GM10266 (cell line): Measurements from ENCODE around the gene PM20D1.

Source experiments
- DNase-seq: peaks from one replicate; pipeline ENCODE4 v3.0.0; 2012; ENCODE audit errors: extremely low spot score
- TF ChIP-seq, protein P1 (sequence below): IDR thresholded peaks from 2 replicates; pipeline ENCODE4 v1.5.1; 2012; ENCODE audit warnings: mild to moderate bottlenecking, low read depth; ENCODE audit not compliant: control insufficient read depth, insufficient read depth; ENCODE audit errors: missing control alignments

Gene PM20D1

DNA sequence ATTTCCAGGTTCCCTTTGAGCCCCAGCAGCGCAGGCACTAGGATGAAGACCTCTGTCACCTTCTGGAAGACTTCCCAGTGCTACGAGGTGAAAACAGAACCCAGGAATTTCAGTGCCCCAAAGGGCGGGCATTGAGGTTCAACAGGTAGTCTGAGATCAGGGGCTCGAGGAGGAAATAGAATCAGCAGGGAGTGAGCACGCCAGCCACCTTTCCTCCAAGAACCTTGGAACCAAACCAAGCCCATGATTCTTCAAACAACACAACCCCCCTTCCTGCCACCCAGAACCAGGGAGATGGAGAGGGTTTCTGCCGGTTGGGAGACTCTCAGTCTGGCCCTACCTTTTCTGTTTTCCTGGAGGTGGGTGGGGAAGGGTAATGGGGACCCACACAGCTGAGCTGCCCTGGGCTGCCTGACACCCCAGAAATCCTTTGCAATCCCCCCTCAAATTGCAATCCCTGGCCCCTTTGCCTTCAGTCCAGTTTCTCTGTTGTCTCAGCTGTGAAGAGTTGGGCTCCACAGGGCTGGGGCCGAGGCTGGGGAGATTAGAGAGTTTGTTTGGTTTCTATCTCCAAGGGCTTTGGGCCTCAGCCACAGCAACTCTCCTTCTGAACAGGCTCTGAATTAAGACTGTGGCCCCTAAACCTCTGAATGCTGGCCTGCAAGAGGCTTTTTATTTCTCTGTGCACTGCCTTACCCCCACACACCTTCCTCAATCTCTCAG lies 48.8 kb downstream of the PM20D1 start:
- TF ChIP-seq, protein P1, sequence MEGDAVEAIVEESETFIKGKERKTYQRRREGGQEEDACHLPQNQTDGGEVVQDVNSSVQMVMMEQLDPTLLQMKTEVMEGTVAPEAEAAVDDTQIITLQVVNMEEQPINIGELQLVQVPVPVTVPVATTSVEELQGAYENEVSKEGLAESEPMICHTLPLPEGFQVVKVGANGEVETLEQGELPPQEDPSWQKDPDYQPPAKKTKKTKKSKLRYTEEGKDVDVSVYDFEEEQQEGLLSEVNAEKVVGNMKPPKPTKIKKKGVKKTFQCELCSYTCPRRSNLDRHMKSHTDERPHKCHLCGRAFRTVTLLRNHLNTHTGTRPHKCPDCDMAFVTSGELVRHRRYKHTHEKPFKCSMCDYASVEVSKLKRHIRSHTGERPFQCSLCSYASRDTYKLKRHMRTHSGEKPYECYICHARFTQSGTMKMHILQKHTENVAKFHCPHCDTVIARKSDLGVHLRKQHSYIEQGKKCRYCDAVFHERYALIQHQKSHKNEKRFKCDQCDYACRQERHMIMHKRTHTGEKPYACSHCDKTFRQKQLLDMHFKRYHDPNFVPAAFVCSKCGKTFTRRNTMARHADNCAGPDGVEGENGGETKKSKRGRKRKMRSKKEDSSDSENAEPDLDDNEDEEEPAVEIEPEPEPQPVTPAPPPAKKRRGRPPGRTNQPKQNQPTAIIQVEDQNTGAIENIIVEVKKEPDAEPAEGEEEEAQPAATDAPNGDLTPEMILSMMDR: no peak

GRCh38 chr1:205800427-205800826 lies 49.5 kb downstream of the PM20D1 start:
- TF ChIP-seq, protein P1: no peak
- DNase-seq: no peak

More for the DNA sequence above, 48.8 kb downstream of the PM20D1 start:
- DNase-seq: no peak

- DNase-seq: no peak
- TF ChIP-seq, protein P1: no peak
Measured at GRCh38 chr1:205798577-205798976, 51.4 kb downstream of the PM20D1 start.

DNA sequence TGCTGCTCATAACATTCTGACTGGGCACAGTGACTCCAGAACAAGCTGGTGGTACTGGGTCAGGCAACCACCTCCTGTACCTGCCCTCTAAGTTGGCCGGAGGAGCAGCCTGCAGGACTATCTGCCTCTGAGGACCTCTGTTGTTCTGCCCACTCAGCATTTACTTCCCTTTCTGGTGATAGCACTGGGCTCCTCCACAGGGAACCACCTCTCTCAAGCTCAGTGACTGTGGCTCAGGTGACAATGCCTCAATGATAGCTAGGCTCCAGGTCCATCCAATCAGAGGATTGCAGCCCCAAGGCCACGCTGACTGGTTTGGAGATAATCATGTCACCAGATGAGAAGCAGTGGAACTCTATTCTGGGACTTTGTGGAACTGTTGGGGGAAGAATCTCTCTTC lies 52.8 kb downstream of the PM20D1 start:
- DNase-seq: no peak
- TF ChIP-seq, protein P1: no peak

DNA sequence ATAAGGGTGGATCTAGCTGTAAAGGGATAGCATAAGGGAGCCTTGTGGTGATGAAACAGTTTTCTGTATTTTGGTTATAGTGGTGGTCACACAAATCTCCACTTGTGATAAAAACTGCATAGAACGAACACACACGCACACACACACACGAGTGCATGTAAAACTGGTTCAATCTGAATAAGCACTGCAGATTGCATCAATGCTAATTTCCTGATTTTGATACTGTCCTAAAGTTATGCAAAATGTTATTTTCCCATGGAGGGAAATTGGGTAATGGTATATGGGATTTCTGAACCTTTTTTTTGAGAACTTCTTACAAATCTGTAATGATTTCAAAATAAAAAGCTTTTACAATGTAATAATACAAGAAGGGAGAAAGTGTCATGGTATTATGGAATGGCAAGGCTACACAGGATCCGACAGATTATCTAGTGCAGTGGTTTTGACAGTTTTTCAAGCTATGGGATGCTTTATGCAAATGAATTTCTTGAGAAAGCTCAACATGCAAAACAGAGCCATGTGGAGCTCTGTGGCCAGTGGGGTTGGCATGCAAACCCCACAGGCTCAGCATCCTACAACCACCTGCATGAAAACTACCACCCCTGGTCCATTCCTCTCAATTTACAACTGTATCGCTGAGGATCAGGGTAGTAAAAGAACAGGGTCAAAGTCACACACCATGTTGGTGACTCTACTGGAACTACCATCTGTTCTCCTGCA lies 55.8 kb downstream of the PM20D1 start:
- TF ChIP-seq, protein P1: no peak
- no peak for DNase-seq

DNA sequence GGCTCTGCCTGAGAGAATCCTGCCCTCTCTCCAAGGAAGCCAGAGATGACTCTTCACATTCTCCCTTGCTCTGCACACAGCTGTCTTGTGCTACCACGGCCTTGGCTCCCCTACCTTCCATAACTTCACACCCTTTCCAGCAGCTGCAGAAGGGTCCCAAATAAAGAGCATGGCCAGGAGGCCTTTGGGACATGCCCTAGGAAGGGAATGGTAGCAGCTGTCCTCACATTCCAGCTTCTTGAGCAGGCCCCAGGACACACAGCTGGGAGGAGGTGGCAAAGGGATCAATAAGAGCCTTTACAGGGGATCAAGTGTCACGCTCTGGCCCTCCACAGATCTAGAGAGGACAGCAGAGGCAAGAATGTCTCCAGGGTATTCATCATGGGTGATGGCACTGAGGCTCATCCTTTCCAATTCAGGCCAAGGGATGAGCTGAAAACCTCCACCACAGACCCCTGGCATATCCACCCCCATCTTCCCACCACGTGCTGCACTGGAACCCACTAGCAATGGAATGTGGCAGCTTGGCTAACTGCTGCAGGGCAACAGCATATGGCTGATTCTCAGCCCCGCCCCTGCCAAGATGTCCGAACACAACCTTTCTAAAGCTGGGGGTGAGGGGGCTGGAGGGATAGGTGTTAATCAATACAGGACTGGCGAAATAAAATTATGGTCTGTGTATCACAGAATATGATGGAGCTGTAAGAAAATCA lies 56.8 kb downstream of the PM20D1 start:
- TF ChIP-seq, protein P1: no peak
- DNase-seq: no peak
